HepG2 (cell line): ENCODE measurements around the gene PROC.

Experiments used
- DPF2 ChIP-seq: sonication (generic); formaldehyde crosslinking; IDR thresholded peaks from 2 replicates; pipeline ENCODE4 v1.4.0; 2020; ENCODE audit warnings: mild to moderate bottlenecking, low read depth, missing genetic modification reagents, borderline replicate concordance
- FOSL1 ChIP-seq: sonication (generic); formaldehyde crosslinking; IDR thresholded peaks from 2 replicates; pipeline ENCODE4 v1.9.0; 2021; ENCODE audit warnings: missing genetic modification reagents, borderline replicate concordance
- KLF6 ChIP-seq: IDR thresholded peaks from 2 replicates; pipeline ENCODE4 v1.8.0; 2016; ENCODE audit warnings: missing biosample characterization, missing genetic modification reagents
- MAZ ChIP-seq, 2 experiments: sonication (generic) in 1 of 2; formaldehyde crosslinking in 1 of 2; IDR thresholded peaks; 2 replicates each; pipeline versions ENCODE4 v1.5.0 to v1.6.1; 2012 to 2020; ENCODE audit warnings: low read depth in 2 of 2, mild to moderate bottlenecking in 2 of 2, borderline replicate concordance in 1 of 2, improper control_type of control experiment in 1 of 2, low read length in 1 of 2, missing genetic modification reagents in 1 of 2, moderate library complexity in 1 of 2
- MEIS2 ChIP-seq: sonication (generic); formaldehyde crosslinking; IDR thresholded peaks from 2 replicates; pipeline ENCODE4 v1.9.0; 2021; ENCODE audit warnings: mild to moderate bottlenecking, missing genetic modification reagents
- NFATC3 ChIP-seq: sonication (generic); formaldehyde crosslinking; IDR thresholded peaks from 2 replicates; pipeline ENCODE4 v1.5.1; 2020; ENCODE audit warnings: mild to moderate bottlenecking, missing genetic modification reagents
- POLR2A ChIP-seq, 2 experiments: IDR thresholded peaks; 2 replicates each; pipeline ENCODE4 v1.6.1; 2011; ENCODE audit warnings: low read depth in 2 of 2, low read length in 2 of 2, mild to moderate bottlenecking in 1 of 2, moderate library complexity in 1 of 2; ENCODE audit not compliant: insufficient read depth in 1 of 2
- SRSF9 ChIP-seq: fragments of 200-400 bp; formaldehyde crosslinking; IDR thresholded peaks from 2 replicates; pipeline ENCODE4 v1.6.1; 2018; ENCODE audit warnings: borderline replicate concordance, mild to moderate bottlenecking, low read depth, low read length; ENCODE audit not compliant: insufficient read depth, poor library complexity, severe bottlenecking
- TCF12 ChIP-seq, 2 experiments: fragments of 450-650 bp in 1 of 2; sonication (generic) in 1 of 2; formaldehyde crosslinking in 1 of 2; IDR thresholded peaks; 2 replicates each; pipeline versions ENCODE4 v1.6.1 to v1.8.0; 2017 to 2022; ENCODE audit warnings: antibody characterized with exemption in 1 of 2, mild to moderate bottlenecking in 1 of 2, missing genetic modification reagents in 1 of 2, moderate library complexity in 1 of 2
- ZNF24 ChIP-seq: fragments of 450-650 bp; IDR thresholded peaks from 2 replicates; pipeline ENCODE4 v1.6.1; 2017; ENCODE audit warnings: antibody characterized with exemption, mild to moderate bottlenecking
- TF ChIP-seq, protein P1 (sequence below): sonication (generic); formaldehyde crosslinking; IDR thresholded peaks from 2 replicates; pipeline ENCODE4 v1.5.0; 2020; ENCODE audit warnings: mild to moderate bottlenecking, missing genetic modification reagents, moderate library complexity
- TF ChIP-seq, protein P2 (sequence below), 2 experiments: IDR thresholded peaks; 2 replicates each; pipeline ENCODE4 v1.6.1; 2011 to 2012; ENCODE audit warnings: low read length in 2 of 2, borderline replicate concordance in 1 of 2, low read depth in 1 of 2, mild to moderate bottlenecking in 1 of 2, moderate library complexity in 1 of 2
- TF ChIP-seq, protein P3 (sequence below): IDR thresholded peaks from 2 replicates; pipeline ENCODE4 v1.4.0; 2020; ENCODE audit warnings: mild to moderate bottlenecking, missing genetic modification reagents

DNA sequence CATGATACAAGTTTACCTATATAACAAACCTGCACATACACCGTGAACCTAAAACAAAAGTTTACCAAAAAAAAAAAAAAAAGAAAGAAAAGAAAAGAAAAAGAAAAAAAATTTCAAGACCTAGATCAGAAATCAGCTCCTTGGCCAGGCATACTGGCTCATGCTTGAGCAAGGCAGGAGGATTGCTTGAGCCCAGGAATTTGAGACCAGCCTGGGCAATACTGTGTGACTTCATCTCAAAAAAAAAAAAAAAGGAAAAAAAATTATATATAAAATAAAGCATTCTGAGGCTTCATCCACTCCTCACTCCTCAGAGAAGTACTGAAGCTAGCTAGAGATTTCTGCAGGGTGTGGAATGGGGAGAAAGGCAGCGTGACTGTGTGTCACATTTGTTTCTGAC lies 11.8 kb upstream of the PROC start:
- TF ChIP-seq, protein P1, sequence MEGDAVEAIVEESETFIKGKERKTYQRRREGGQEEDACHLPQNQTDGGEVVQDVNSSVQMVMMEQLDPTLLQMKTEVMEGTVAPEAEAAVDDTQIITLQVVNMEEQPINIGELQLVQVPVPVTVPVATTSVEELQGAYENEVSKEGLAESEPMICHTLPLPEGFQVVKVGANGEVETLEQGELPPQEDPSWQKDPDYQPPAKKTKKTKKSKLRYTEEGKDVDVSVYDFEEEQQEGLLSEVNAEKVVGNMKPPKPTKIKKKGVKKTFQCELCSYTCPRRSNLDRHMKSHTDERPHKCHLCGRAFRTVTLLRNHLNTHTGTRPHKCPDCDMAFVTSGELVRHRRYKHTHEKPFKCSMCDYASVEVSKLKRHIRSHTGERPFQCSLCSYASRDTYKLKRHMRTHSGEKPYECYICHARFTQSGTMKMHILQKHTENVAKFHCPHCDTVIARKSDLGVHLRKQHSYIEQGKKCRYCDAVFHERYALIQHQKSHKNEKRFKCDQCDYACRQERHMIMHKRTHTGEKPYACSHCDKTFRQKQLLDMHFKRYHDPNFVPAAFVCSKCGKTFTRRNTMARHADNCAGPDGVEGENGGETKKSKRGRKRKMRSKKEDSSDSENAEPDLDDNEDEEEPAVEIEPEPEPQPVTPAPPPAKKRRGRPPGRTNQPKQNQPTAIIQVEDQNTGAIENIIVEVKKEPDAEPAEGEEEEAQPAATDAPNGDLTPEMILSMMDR (CRISPR knock-in tag), result no peak
- TF ChIP-seq TCF12 (IDR thresholded peaks at IDR 0.05) (no peak), TCF12 (CRISPR knock-in tag; IDR thresholded peaks at IDR 0.05) (no peak), KLF6 (CRISPR knock-in tag) (no peak), MAZ (IDR thresholded peaks at IDR 0.05; ENCODE audit: borderline replicate concordance, low read depth, low read length) (no peak), MAZ (CRISPR knock-in tag; IDR thresholded peaks at IDR 0.05; ENCODE audit: low read depth) (no peak), POLR2A (IDR thresholded peaks at IDR 0.05; ENCODE audit: insufficient read depth in 1 of 2, low read depth in 2 of 2, low read length in 2 of 2) (no peak), ZNF24 (no peak), MEIS2 (CRISPR knock-in tag) (no peak), FOSL1 (CRISPR knock-in tag) (no peak), DPF2 (CRISPR knock-in tag) (no peak), SRSF9 (no peak), NFATC3 (CRISPR knock-in tag) (no peak)
- TF ChIP-seq, protein P2, sequence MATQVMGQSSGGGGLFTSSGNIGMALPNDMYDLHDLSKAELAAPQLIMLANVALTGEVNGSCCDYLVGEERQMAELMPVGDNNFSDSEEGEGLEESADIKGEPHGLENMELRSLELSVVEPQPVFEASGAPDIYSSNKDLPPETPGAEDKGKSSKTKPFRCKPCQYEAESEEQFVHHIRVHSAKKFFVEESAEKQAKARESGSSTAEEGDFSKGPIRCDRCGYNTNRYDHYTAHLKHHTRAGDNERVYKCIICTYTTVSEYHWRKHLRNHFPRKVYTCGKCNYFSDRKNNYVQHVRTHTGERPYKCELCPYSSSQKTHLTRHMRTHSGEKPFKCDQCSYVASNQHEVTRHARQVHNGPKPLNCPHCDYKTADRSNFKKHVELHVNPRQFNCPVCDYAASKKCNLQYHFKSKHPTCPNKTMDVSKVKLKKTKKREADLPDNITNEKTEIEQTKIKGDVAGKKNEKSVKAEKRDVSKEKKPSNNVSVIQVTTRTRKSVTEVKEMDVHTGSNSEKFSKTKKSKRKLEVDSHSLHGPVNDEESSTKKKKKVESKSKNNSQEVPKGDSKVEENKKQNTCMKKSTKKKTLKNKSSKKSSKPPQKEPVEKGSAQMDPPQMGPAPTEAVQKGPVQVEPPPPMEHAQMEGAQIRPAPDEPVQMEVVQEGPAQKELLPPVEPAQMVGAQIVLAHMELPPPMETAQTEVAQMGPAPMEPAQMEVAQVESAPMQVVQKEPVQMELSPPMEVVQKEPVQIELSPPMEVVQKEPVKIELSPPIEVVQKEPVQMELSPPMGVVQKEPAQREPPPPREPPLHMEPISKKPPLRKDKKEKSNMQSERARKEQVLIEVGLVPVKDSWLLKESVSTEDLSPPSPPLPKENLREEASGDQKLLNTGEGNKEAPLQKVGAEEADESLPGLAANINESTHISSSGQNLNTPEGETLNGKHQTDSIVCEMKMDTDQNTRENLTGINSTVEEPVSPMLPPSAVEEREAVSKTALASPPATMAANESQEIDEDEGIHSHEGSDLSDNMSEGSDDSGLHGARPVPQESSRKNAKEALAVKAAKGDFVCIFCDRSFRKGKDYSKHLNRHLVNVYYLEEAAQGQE (IDR thresholded peaks at IDR 0.05; ENCODE audit: borderline replicate concordance in 1 of 2, low read depth in 1 of 2, low read length in 2 of 2), result no peak
- TF ChIP-seq, protein P3, sequence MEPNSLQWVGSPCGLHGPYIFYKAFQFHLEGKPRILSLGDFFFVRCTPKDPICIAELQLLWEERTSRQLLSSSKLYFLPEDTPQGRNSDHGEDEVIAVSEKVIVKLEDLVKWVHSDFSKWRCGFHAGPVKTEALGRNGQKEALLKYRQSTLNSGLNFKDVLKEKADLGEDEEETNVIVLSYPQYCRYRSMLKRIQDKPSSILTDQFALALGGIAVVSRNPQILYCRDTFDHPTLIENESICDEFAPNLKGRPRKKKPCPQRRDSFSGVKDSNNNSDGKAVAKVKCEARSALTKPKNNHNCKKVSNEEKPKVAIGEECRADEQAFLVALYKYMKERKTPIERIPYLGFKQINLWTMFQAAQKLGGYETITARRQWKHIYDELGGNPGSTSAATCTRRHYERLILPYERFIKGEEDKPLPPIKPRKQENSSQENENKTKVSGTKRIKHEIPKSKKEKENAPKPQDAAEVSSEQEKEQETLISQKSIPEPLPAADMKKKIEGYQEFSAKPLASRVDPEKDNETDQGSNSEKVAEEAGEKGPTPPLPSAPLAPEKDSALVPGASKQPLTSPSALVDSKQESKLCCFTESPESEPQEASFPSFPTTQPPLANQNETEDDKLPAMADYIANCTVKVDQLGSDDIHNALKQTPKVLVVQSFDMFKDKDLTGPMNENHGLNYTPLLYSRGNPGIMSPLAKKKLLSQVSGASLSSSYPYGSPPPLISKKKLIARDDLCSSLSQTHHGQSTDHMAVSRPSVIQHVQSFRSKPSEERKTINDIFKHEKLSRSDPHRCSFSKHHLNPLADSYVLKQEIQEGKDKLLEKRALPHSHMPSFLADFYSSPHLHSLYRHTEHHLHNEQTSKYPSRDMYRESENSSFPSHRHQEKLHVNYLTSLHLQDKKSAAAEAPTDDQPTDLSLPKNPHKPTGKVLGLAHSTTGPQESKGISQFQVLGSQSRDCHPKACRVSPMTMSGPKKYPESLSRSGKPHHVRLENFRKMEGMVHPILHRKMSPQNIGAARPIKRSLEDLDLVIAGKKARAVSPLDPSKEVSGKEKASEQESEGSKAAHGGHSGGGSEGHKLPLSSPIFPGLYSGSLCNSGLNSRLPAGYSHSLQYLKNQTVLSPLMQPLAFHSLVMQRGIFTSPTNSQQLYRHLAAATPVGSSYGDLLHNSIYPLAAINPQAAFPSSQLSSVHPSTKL (CRISPR knock-in tag), result no peak
